ENCODE results near the gene GSTM2.
"Not testable (repeated sequence)": the region's sequence is repeated elsewhere in the genome, so short reads cannot be mapped to it uniquely, and the experiment has no call there.

Gene GSTM2

DNA sequence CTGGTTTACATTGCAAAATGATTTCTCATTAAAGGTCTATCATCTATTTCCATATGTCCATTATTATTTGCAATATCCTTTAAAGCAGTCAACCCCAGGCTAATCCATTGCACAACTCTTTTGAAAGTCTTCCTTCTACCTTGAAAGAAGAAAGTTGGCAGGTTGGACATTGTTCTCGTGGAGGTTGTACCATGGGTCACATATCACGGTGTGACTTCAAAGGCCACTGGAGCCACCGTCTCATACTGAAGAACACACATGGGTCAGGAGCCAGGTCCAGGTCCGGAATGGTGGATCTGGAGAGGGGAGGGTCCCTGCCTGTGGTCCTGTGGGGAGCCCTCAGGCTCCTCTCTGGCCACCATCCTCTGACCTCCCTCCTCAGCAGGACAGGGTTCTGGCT is 18.0 kb downstream of the GSTM2 start:
- CTCF ChIA-PET; H3K36me3 ChIP-seq (ENCODE audit: control insufficient read depth in 2 of 2, insufficient read depth in 1 of 2, low read length in 2 of 2); H3K27ac ChIP-seq (ENCODE audit: extremely low read depth, low read depth, low read length); H3K9me3 ChIP-seq (ENCODE audit: control insufficient read depth, insufficient read depth, low read depth, low read length); H3K4me1 ChIP-seq (ENCODE audit: control insufficient read depth, insufficient read depth, low read length); POLR2A ChIA-PET; H3K4me3 ChIP-seq (ENCODE audit: low read depth, low read length): not testable (repeated sequence)

GRCh38 chr1:109687109-109687508 is 19.3 kb downstream of the GSTM2 start:
- H3K27ac ChIP-seq (ENCODE audit: extremely low read depth, low read depth, low read length); H3K9me3 ChIP-seq (ENCODE audit: control insufficient read depth, insufficient read depth, low read depth, low read length); POLR2A ChIA-PET; H3K4me3 ChIP-seq (ENCODE audit: low read depth, low read length); H3K36me3 ChIP-seq (ENCODE audit: control insufficient read depth in 2 of 2, insufficient read depth in 1 of 2, low read length in 2 of 2); H3K4me1 ChIP-seq (ENCODE audit: control insufficient read depth, insufficient read depth, low read length); CTCF ChIA-PET: not testable (repeated sequence)

- Histone ChIP-seq H3K36me3 (ENCODE audit: control insufficient read depth in 2 of 2, insufficient read depth in 1 of 2, low read length in 2 of 2) (no peaks in the 10 kb centered on the region), H3K4me3 (ENCODE audit: low read depth, low read length) (no peak within 1 kb of the TSS), H3K27ac (ENCODE audit: extremely low read depth, low read depth, low read length) (no peak within 1 kb of the TSS), H3K9me3 (ENCODE audit: control insufficient read depth, insufficient read depth, low read depth, low read length) (no peaks in the 10 kb centered on the region), H3K4me1 (ENCODE audit: control insufficient read depth, insufficient read depth, low read length) (no peaks in the 10 kb centered on the region)
- TF ChIP-seq ZNF132 (tag by site-specific recombination; IDR thresholded peaks at IDR 0.05; ENCODE audit: borderline replicate concordance) (no peak), EGR2 (tag by site-specific recombination; IDR thresholded peaks at IDR 0.05; ENCODE audit: low read depth) (no peak), GLI2 (tag by site-specific recombination; IDR thresholded peaks at IDR 0.05; ENCODE audit: borderline replicate concordance, low read depth) (no peak), ZSCAN16 (tag by site-specific recombination; IDR thresholded peaks at IDR 0.05) (no peak), ZNF530 (tag by site-specific recombination; IDR thresholded peaks at IDR 0.05; ENCODE audit: low read depth) (no peak), ZNF548 (tag by site-specific recombination; IDR thresholded peaks at IDR 0.05) (no peak), ZNF544 (tag by site-specific recombination; IDR thresholded peaks at IDR 0.05) (no peak), ZNF354C (tag by site-specific recombination; IDR thresholded peaks at IDR 0.05; ENCODE audit: borderline replicate concordance, low read depth) (no peak), ZNF701 (tag by site-specific recombination; IDR thresholded peaks at IDR 0.05) (no peak), KLF8 (tag by site-specific recombination; IDR thresholded peaks at IDR 0.05) (no peak), ZNF792 (tag by site-specific recombination; IDR thresholded peaks at IDR 0.05) (no peak), HOXC10 (CRISPR knock-in tag; IDR thresholded peaks at IDR 0.05) (no peak), PBX3 (CRISPR knock-in tag; IDR thresholded peaks at IDR 0.05) (no peak), ZNF785 (tag by site-specific recombination; IDR thresholded peaks at IDR 0.05) (no peak), ZNF19 (tag by site-specific recombination; IDR thresholded peaks at IDR 0.05; ENCODE audit: low read depth) (no peak), SCRT1 (tag by site-specific recombination; IDR thresholded peaks at IDR 0.05; ENCODE audit: borderline replicate concordance) (no peak), ZNF157 (tag by site-specific recombination; IDR thresholded peaks at IDR 0.05) (no peak), TCF7L2 (IDR thresholded peaks at IDR 0.05; ENCODE audit: borderline replicate concordance, low read depth, low read length) (no peak), ZNF148 (tag by site-specific recombination; IDR thresholded peaks at IDR 0.05; ENCODE audit: borderline replicate concordance) (no peak), ZNF311 (tag by site-specific recombination; IDR thresholded peaks at IDR 0.05; ENCODE audit: borderline replicate concordance) (no peak)
- ChIA-PET CTCF (no interaction called here), POLR2A (no interaction called here)
These were observed 20.0 kb downstream of the GSTM2 start, which contains the start of gene GSTM1 for GRCh38 chr1:109687641-109688499. TSS of gene GSTM1 (plus strand) at chr1:109687817. CDS start at chr1:109687874, 57 bp downstream.

Measured in HEK293 (cell line).